Measurements from ENCODE around the gene ANKRD18B. TPM values are rescaled to one million over a fixed set of nuclear protein-coding genes. Genes with fewer than 3 reads are reported as not detected.

The ANKRD18B gene
- total RNA-seq: 0.43 and 0.79 TPM in 2 replicates

GRCh38 chr9:33523397-33524305 is at the start of gene ANKRD18B:
Gene ANKRD18B (plus strand): TSS chr9:33524251. CDS start chr9:33524490, 239 bp downstream.

Small RNA genes within 50 kb of the gene (small RNA-seq; reads per million reads assigned to genes)
- gene AL139008.1: not detected
- gene PRSS3P4: not detected

Other genes starting within 250 kb of the ANKRD18B start
- gene NFX1, start 233.7 kb upstream of the ANKRD18B start, total RNA-seq: 34.5 and 35.5 TPM in 2 replicates
- gene AQP7, start 121.7 kb upstream of the ANKRD18B start, total RNA-seq: not detected in 2 replicates
- 0.79 and 3.4 TPM in 2 replicates for gene AQP3, start 76.7 kb upstream of the ANKRD18B start, total RNA-seq
- gene NOL6, start 50.3 kb upstream of the ANKRD18B start, total RNA-seq: 23.9 and 32.1 TPM in 2 replicates